Memory B cell (primary cell): ENCODE data around the gene NETO1.

Source experiments
- ATAC-seq: fragments of 150-1000 bp; cut with Tn5 transposase; 2 replicates; pipeline ENCODE4 v1.10.0; 2021; ENCODE audit warnings: low read depth, mild to moderate bottlenecking, moderate library complexity
- DNase-seq, 2 donors: peaks; one replicate each; pipeline ENCODE4 v3.0.0; 2022; ENCODE audit warnings: low spot score in 2 of 2
- H3K27ac Mint-ChIP-seq: one replicate; pipeline ENCODE4 v1.8.0; 2022; ENCODE audit warnings: mild to moderate bottlenecking, moderate library complexity, mixed read lengths
- H3K27me3 Mint-ChIP-seq: one replicate; pipeline ENCODE4 v1.8.0; 2022; ENCODE audit warnings: mixed read lengths
- H3K36me3 Mint-ChIP-seq: one replicate; pipeline ENCODE4 v1.8.0; 2022; ENCODE audit warnings: mild to moderate bottlenecking, mixed read lengths
- H3K4me1 Mint-ChIP-seq: one replicate; pipeline ENCODE4 v1.8.0; 2022; ENCODE audit warnings: mixed read lengths
- H3K4me3 Mint-ChIP-seq: one replicate; pipeline ENCODE4 v1.8.0; 2022; ENCODE audit warnings: mild to moderate bottlenecking, moderate library complexity, mixed read lengths
- H3K9me3 Mint-ChIP-seq: one replicate; pipeline ENCODE4 v1.8.0; 2022; ENCODE audit warnings: mixed read lengths

Gene NETO1

GRCh38 chr18:72866442-72866900 lies 1.3 kb downstream of the NETO1 start:
- Mint-ChIP-seq H3K27me3 (peaks cover 16% of the 10 kb centered on the region), H3K9me3 (peaks cover 4% of the 10 kb centered on the region), H3K27ac (no peak overlapping the region), H3K4me3 (peak overlapping the region; percentile 88), H3K36me3 (peaks cover 8% of the 10 kb centered on the region), H3K4me1 (peaks cover 12% of the 10 kb centered on the region)
- no peak for DNase-seq
- no peak for ATAC-seq

- H3K4me1 Mint-ChIP-seq: peaks cover 4% of the 10 kb centered on the region
- H3K27me3 Mint-ChIP-seq: peaks cover 8% of the 10 kb centered on the region
- H3K27ac Mint-ChIP-seq: no peak overlapping the region
Measured at GRCh38 chr18:72863754-72864153, 4.0 kb downstream of the NETO1 start.

GRCh38 chr18:72859088-72859487 lies 8.7 kb downstream of the NETO1 start:
- Mint-ChIP-seq H3K27ac (no peak overlapping the region), H3K27me3 (no peaks in the 10 kb centered on the region), H3K36me3 (no peaks in the 10 kb centered on the region), H3K4me3 (no peak overlapping the region), H3K9me3 (no peaks in the 10 kb centered on the region), H3K4me1 (no peaks in the 10 kb centered on the region)
- DNase-seq: no peak
- ATAC-seq: no peak

More at GRCh38 chr18:72863754-72864153, 4.0 kb downstream of the NETO1 start:
- H3K36me3 Mint-ChIP-seq: peaks cover 5% of the 10 kb centered on the region
- no peak overlapping the region for H3K4me3 Mint-ChIP-seq
- no peaks in the 10 kb centered on the region for H3K9me3 Mint-ChIP-seq
- ATAC-seq (no peak), DNase-seq (no peak)

- peaks cover 9% of the 10 kb centered on the region for H3K9me3 Mint-ChIP-seq
- H3K27ac Mint-ChIP-seq: no peak overlapping the region
Measured at GRCh38 chr18:72849671-72850070, 18.1 kb downstream of the NETO1 start.

GRCh38 chr18:72848503-72849237 lies 19.1 kb downstream of the NETO1 start:
- H3K27ac Mint-ChIP-seq: no peak overlapping the region
- no peak for ATAC-seq
- H3K4me3 Mint-ChIP-seq: no peak overlapping the region
- H3K9me3 Mint-ChIP-seq: peaks cover 13% of the 10 kb centered on the region
- H3K4me1 Mint-ChIP-seq: no peaks in the 10 kb centered on the region
- peaks cover 2% of the 10 kb centered on the region for H3K36me3 Mint-ChIP-seq
- peaks cover 2% of the 10 kb centered on the region for H3K27me3 Mint-ChIP-seq
- DNase-seq: no peak

More at GRCh38 chr18:72849671-72850070, 18.1 kb downstream of the NETO1 start:
- no peak for ATAC-seq
- H3K36me3 Mint-ChIP-seq: peaks cover 2% of the 10 kb centered on the region
- no peak for DNase-seq
- peaks cover 2% of the 10 kb centered on the region for H3K27me3 Mint-ChIP-seq
- H3K4me3 Mint-ChIP-seq: no peak overlapping the region
- no peaks in the 10 kb centered on the region for H3K4me1 Mint-ChIP-seq

- DNase-seq (no peak), ATAC-seq (no peak)
- H3K9me3 Mint-ChIP-seq: peaks cover 13% of the 10 kb centered on the region
- no peak overlapping the region for H3K27ac Mint-ChIP-seq
- peaks cover 2% of the 10 kb centered on the region for H3K36me3 Mint-ChIP-seq
- H3K4me1 Mint-ChIP-seq: no peaks in the 10 kb centered on the region
- no peak overlapping the region for H3K4me3 Mint-ChIP-seq
- peaks cover 2% of the 10 kb centered on the region for H3K27me3 Mint-ChIP-seq
Measured at GRCh38 chr18:72847771-72848170, 20.0 kb downstream of the NETO1 start.

- Mint-ChIP-seq H3K36me3 (no peaks in the 10 kb centered on the region), H3K4me1 (no peaks in the 10 kb centered on the region), H3K9me3 (peaks cover 11% of the 10 kb centered on the region), H3K4me3 (no peak overlapping the region), H3K27ac (no peak overlapping the region), H3K27me3 (no peaks in the 10 kb centered on the region)
- ATAC-seq (no peak), DNase-seq (no peak)
Measured at GRCh38 chr18:72846736-72847533, 20.9 kb downstream of the NETO1 start.

GRCh38 chr18:72843743-72844142 lies 24.0 kb downstream of the NETO1 start:
- H3K9me3 Mint-ChIP-seq: peaks cover 4% of the 10 kb centered on the region
- H3K27me3 Mint-ChIP-seq: no peaks in the 10 kb centered on the region
- no peak overlapping the region for H3K4me3 Mint-ChIP-seq
- H3K4me1 Mint-ChIP-seq: no peaks in the 10 kb centered on the region
- H3K36me3 Mint-ChIP-seq: peaks cover 2% of the 10 kb centered on the region
- no peak for DNase-seq
- H3K27ac Mint-ChIP-seq: no peak overlapping the region
- no peak for ATAC-seq

- Mint-ChIP-seq H3K27ac (no peak overlapping the region), H3K36me3 (peaks cover 2% of the 10 kb centered on the region), H3K4me3 (no peak overlapping the region), H3K4me1 (no peaks in the 10 kb centered on the region), H3K9me3 (peaks cover 4% of the 10 kb centered on the region), H3K27me3 (no peaks in the 10 kb centered on the region)
- no peak for DNase-seq
- no peak for ATAC-seq
Measured at GRCh38 chr18:72840109-72840508, 27.7 kb downstream of the NETO1 start.

- Mint-ChIP-seq H3K9me3 (peaks cover 6% of the 10 kb centered on the region), H3K4me1 (no peaks in the 10 kb centered on the region), H3K27ac (no peak overlapping the region), H3K36me3 (no peaks in the 10 kb centered on the region), H3K27me3 (no peaks in the 10 kb centered on the region), H3K4me3 (no peak overlapping the region)
- ATAC-seq (no peak), DNase-seq (no peak)
Measured at GRCh38 chr18:72834731-72835130, 33.1 kb downstream of the NETO1 start.

GRCh38 chr18:72833471-72833870 lies 34.3 kb downstream of the NETO1 start:
- no peaks in the 10 kb centered on the region for H3K27me3 Mint-ChIP-seq
- H3K27ac Mint-ChIP-seq: no peak overlapping the region
- ATAC-seq (no peak), DNase-seq (no peak)
- H3K36me3 Mint-ChIP-seq: no peaks in the 10 kb centered on the region
- H3K9me3 Mint-ChIP-seq: peaks cover 6% of the 10 kb centered on the region
- no peaks in the 10 kb centered on the region for H3K4me1 Mint-ChIP-seq
- no peak overlapping the region for H3K4me3 Mint-ChIP-seq

- Mint-ChIP-seq H3K27ac (no peak overlapping the region), H3K9me3 (peaks cover 6% of the 10 kb centered on the region), H3K36me3 (no peaks in the 10 kb centered on the region), H3K4me1 (no peaks in the 10 kb centered on the region), H3K27me3 (no peaks in the 10 kb centered on the region), H3K4me3 (no peak overlapping the region)
- ATAC-seq (no peak), DNase-seq (no peak)
Measured at GRCh38 chr18:72830109-72830508, 37.7 kb downstream of the NETO1 start.

GRCh38 chr18:72828601-72829000 lies 39.2 kb downstream of the NETO1 start:
- H3K27me3 Mint-ChIP-seq: no peaks in the 10 kb centered on the region
- no peak for ATAC-seq
- no peak for DNase-seq
- no peaks in the 10 kb centered on the region for H3K4me1 Mint-ChIP-seq
- H3K4me3 Mint-ChIP-seq: no peak overlapping the region
- H3K27ac Mint-ChIP-seq: no peak overlapping the region
- H3K9me3 Mint-ChIP-seq: peaks cover 6% of the 10 kb centered on the region
- no peaks in the 10 kb centered on the region for H3K36me3 Mint-ChIP-seq

GRCh38 chr18:72826736-72827135 lies 41.1 kb downstream of the NETO1 start:
- no peak overlapping the region for H3K4me3 Mint-ChIP-seq

More at GRCh38 chr18:72826736-72827135, 41.1 kb downstream of the NETO1 start:
- Mint-ChIP-seq H3K4me1 (no peaks in the 10 kb centered on the region), H3K9me3 (peaks cover 7% of the 10 kb centered on the region), H3K36me3 (no peaks in the 10 kb centered on the region), H3K27me3 (no peaks in the 10 kb centered on the region), H3K27ac (no peak overlapping the region)
- DNase-seq (no peak), ATAC-seq (no peak)
